ENCODE results near the gene PI4KA. TPM values are rescaled to one million over a fixed set of nuclear protein-coding genes. Genes with fewer than 3 reads are reported as not detected.

PI4KA gene
- total RNA-seq, 4 donors from 2014 or later: 44.7 to 136 (median 67.7) TPM

DNA sequence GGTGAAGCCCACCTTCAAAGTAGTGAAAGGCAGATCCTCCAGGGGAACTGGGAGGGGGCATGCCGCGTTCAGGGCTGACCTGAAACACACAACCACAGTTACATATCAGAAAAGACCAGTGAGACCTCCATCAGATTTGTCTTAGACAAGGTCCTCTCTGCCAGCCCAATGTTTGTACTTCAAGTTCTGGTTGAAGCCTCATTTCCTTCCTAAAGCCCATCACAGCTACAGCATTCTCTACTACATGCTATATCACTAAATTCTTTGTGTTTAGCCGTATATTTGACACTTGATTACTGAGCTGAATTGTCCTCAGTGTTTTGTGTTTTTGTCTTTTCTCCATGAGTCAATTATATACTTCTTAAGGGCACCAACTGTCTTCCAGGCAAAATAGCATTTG lies 40.1 kb downstream of the PI4KA start:
- WGBS: 86% methylated on average over 3 of the region's 3 CpGs
- no peak for DNase-seq (ENCODE audit: low spot score in 2 of 2)
- Histone ChIP-seq H3K9me3 (no peaks in the 10 kb centered on the region), H3K27me3 (no peaks in the 10 kb centered on the region), H3K4me1 (no peaks in the 10 kb centered on the region), H3K36me3 (peaks cover 68% of the 10 kb centered on the region), H3K27ac (no peak overlapping the region), H3K4me3 (no peak overlapping the region)
- TF ChIP-seq POLR2A (IDR thresholded peaks at IDR 0.05): no peak
- TF ChIP-seq EP300 (IDR thresholded peaks at IDR 0.05): no peak
- TF ChIP-seq POLR2AphosphoS5 (IDR thresholded peaks at IDR 0.05): no peak
- TF ChIP-seq, protein P1, sequence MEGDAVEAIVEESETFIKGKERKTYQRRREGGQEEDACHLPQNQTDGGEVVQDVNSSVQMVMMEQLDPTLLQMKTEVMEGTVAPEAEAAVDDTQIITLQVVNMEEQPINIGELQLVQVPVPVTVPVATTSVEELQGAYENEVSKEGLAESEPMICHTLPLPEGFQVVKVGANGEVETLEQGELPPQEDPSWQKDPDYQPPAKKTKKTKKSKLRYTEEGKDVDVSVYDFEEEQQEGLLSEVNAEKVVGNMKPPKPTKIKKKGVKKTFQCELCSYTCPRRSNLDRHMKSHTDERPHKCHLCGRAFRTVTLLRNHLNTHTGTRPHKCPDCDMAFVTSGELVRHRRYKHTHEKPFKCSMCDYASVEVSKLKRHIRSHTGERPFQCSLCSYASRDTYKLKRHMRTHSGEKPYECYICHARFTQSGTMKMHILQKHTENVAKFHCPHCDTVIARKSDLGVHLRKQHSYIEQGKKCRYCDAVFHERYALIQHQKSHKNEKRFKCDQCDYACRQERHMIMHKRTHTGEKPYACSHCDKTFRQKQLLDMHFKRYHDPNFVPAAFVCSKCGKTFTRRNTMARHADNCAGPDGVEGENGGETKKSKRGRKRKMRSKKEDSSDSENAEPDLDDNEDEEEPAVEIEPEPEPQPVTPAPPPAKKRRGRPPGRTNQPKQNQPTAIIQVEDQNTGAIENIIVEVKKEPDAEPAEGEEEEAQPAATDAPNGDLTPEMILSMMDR (IDR thresholded peaks at IDR 0.05): no peak

DNA sequence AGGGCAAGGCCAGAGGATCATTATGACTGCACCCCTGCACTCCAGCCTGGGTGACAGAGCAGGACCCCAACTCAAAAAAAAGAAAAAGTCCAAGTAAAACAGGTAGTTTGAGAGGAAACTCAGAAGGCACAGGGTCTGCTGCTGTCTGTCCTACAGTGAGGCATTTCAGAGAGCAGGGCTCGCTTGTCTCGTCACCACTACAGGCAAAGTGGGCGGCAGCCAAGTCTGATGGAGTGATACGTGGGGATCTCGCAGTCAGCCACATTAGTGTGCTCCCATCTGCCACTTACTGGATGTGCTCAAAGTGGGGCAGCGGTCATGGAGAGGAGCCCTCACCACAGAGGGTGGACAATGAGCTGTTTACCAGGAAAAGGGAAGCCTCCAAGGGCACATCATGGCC lies 42.1 kb downstream of the PI4KA start:
- WGBS: 94% methylated on average over 6 of the region's 6 CpGs
- Histone ChIP-seq H3K4me3 (no peak overlapping the region), H3K36me3 (peaks cover 77% of the 10 kb centered on the region), H3K4me1 (no peaks in the 10 kb centered on the region), H3K27me3 (no peaks in the 10 kb centered on the region), H3K9me3 (no peaks in the 10 kb centered on the region), H3K27ac (no peak overlapping the region)
- DNase-seq (ENCODE audit: low spot score in 2 of 2): no peak
- TF ChIP-seq EP300 (IDR thresholded peaks at IDR 0.05): no peak
- TF ChIP-seq POLR2A (IDR thresholded peaks at IDR 0.05): no peak
- TF ChIP-seq POLR2AphosphoS5 (IDR thresholded peaks at IDR 0.05): no peak
- TF ChIP-seq, protein P1 (IDR thresholded peaks at IDR 0.05): no peak

DNA sequence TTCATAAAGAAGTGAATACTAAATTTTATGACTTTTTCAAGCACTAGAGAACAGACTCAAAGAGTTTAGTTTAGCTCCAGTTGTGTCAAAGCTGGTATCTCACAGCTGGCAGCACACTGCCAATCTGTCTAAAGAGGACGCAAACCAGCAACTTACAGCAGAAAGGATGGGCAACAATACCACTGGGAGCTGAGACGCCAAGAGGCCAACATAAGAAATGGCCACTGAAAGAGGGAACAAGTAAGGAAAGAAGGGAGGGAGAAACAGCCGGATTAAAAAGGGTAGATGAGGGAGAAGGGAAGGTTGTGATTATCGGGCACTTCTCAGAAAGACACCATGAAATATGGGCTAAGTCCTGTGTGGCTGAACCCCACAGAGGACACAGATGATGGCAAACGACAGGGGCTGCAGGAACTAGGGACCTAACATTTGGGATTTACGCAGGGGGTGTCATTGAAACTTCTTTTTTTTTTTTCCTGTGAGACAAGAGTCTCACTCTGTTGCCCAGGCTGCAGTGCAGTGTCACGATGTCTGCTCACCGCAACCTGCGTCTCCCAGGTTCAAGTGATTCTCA lies 43.0 kb downstream of the PI4KA start:
- Histone ChIP-seq H3K27me3 (no peaks in the 10 kb centered on the region), H3K4me3 (no peak overlapping the region), H3K36me3 (peaks cover 82% of the 10 kb centered on the region), H3K27ac (no peak overlapping the region), H3K4me1 (no peaks in the 10 kb centered on the region), H3K9me3 (no peaks in the 10 kb centered on the region)
- no peak for DNase-seq (ENCODE audit: low spot score in 2 of 2)
- 95% methylated on average over 9 of the region's 9 CpGs for WGBS
- TF ChIP-seq, protein P1 (IDR thresholded peaks at IDR 0.05): no peak
- TF ChIP-seq POLR2A (IDR thresholded peaks at IDR 0.05): no peak
- no peak for TF ChIP-seq EP300 (IDR thresholded peaks at IDR 0.05)
- TF ChIP-seq POLR2AphosphoS5 (IDR thresholded peaks at IDR 0.05): no peak

DNA sequence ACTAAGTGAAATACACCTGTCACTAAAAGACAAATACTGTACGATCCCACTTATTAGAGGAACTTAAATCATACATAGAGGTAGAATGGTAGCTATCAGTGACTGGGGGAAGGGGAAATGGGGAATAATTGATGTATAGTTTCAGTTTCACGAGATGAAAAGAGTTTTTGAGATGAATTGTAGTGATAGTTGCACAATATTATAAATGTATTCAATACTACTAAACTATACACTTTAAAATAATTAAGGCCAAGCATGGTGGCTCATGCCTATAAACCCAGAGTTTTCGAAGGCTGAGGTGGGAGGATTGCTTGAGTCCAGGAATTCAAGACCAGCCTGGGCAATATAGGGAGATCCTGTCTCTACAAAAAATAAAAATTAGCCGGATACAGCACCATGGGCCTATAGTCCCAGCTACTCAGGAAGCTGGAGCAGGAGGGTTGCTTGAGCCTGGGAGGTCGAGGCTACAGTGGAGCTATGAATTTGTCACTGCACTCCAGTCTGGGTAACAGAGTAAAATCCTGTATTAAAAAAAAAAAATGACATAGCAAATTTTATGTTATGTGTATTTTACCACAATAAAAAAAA lies 44.3 kb downstream of the PI4KA start:
- TF ChIP-seq, protein P1 (IDR thresholded peaks at IDR 0.05): no peak
- no peak for TF ChIP-seq POLR2A (IDR thresholded peaks at IDR 0.05)
- no peak for TF ChIP-seq POLR2AphosphoS5 (IDR thresholded peaks at IDR 0.05)
- no peak for TF ChIP-seq EP300 (IDR thresholded peaks at IDR 0.05)
- Histone ChIP-seq H3K27me3 (no peaks in the 10 kb centered on the region), H3K9me3 (no peaks in the 10 kb centered on the region), H3K36me3 (peaks cover 80% of the 10 kb centered on the region), H3K4me1 (no peaks in the 10 kb centered on the region), H3K27ac (no peak overlapping the region), H3K4me3 (no peak overlapping the region)
- no peak for DNase-seq (ENCODE audit: low spot score in 2 of 2)
- 91% methylated on average over 5 of the region's 5 CpGs for WGBS

DNA sequence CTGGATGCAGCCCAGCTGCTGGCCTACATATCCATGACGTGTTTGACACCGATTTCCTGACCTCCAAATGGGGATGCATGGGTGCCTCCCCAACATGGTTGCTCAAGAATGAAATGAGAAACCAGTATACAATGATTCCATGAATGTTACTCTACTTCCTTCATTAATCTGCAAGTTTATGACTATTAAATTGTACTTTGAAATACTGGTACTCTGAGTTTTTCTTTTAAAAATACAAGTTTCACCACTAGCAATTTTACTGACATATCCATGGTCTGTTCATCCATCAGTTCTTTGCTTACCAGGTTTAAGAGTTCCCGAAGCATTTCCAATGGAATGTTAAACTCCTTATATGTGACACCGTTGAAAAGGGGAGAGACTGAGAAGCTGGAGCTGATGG lies 45.6 kb downstream of the PI4KA start:
- peaks cover 76% of the 10 kb centered on the region for H3K36me3 ChIP-seq
- TF ChIP-seq, protein P1 (IDR thresholded peaks at IDR 0.05): no peak
- TF ChIP-seq POLR2A (IDR thresholded peaks at IDR 0.05) (no peak), EP300 (IDR thresholded peaks at IDR 0.05) (no peak), POLR2AphosphoS5 (IDR thresholded peaks at IDR 0.05) (no peak)
- no peak overlapping the region for H3K4me3 ChIP-seq
- H3K9me3 ChIP-seq: no peaks in the 10 kb centered on the region
- H3K27ac ChIP-seq: no peak overlapping the region
- DNase-seq (ENCODE audit: low spot score in 2 of 2): no peak
- 95% methylated on average over 4 of the region's 4 CpGs for WGBS
- no peaks in the 10 kb centered on the region for H3K4me1 ChIP-seq
- no peaks in the 10 kb centered on the region for H3K27me3 ChIP-seq
